ENCODE results near the gene WDR89.
"Not testable (repeated sequence)": the region's sequence is repeated elsewhere in the genome, so short reads cannot be mapped to it uniquely, and the experiment has no call there.

Gene WDR89

DNA sequence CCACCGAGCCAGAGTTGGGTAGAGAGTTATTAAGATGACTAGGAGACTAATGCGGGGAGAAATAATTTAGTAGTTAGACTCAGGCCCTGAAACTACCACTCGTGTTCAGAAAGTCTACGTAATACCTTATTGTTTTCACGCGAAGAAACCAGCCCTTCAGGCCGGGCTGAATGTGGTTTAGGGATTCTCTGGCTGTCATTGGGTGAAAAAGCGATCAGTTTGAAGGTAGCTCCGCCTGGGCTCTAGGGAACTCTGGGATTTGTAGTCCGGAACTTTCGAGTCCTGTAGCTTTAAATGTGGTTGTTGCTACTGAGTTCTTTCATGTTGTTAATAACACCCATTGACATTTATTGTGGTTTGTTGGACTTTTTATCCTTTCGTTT is 549 bp upstream of the WDR89 start:
- DNase-seq (ENCODE audit: extremely low read depth, insufficient read length) = no peak
- Histone ChIP-seq H3K36me3 (ENCODE audit: control insufficient read depth, insufficient read depth, low read length) (no peaks in the 10 kb centered on the region), H3K27me3 (replicated peaks; ENCODE audit: control insufficient read depth, insufficient read depth, low read length) (no peaks in the 10 kb centered on the region), H3K4me3 (replicated peaks; ENCODE audit: low read depth, low read length) (peak overlapping the region; percentile 88)
- TF ChIP-seq, protein P1, sequence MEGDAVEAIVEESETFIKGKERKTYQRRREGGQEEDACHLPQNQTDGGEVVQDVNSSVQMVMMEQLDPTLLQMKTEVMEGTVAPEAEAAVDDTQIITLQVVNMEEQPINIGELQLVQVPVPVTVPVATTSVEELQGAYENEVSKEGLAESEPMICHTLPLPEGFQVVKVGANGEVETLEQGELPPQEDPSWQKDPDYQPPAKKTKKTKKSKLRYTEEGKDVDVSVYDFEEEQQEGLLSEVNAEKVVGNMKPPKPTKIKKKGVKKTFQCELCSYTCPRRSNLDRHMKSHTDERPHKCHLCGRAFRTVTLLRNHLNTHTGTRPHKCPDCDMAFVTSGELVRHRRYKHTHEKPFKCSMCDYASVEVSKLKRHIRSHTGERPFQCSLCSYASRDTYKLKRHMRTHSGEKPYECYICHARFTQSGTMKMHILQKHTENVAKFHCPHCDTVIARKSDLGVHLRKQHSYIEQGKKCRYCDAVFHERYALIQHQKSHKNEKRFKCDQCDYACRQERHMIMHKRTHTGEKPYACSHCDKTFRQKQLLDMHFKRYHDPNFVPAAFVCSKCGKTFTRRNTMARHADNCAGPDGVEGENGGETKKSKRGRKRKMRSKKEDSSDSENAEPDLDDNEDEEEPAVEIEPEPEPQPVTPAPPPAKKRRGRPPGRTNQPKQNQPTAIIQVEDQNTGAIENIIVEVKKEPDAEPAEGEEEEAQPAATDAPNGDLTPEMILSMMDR (IDR thresholded peaks at IDR 0.05; ENCODE audit: insufficient read depth, low read length, poor library complexity, severe bottlenecking) = no peak

DNA sequence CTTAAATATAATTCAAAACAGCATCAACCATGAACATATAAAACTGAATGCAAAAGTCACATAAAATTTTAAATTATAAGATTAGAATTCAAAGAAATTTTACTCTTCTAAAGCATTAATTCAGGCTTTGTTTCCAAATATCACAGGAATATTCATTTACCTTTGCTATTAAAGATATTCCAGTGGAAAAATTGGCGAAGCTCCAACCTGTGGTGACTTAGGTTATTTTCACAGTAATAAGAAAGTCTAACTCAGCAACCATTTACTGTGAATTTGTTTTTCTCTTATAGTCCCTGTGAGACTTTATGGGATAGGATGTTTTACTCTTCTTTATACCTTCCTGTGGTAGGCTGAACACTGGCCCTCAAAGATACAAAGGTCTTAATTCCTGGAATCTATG is 3.2 kb downstream of the WDR89 start:
- H3K27me3 ChIP-seq (replicated peaks; ENCODE audit: control insufficient read depth, insufficient read depth, low read length) = no peaks in the 10 kb centered on the region
- TF ChIP-seq, protein P1 (IDR thresholded peaks at IDR 0.05; ENCODE audit: insufficient read depth, low read length, poor library complexity, severe bottlenecking) = no peak
- no peak overlapping the region for H3K4me3 ChIP-seq (replicated peaks; ENCODE audit: low read depth, low read length)
- no peaks in the 10 kb centered on the region for H3K36me3 ChIP-seq (ENCODE audit: control insufficient read depth, insufficient read depth, low read length)
- no peak for DNase-seq (ENCODE audit: extremely low read depth, insufficient read length)

DNA sequence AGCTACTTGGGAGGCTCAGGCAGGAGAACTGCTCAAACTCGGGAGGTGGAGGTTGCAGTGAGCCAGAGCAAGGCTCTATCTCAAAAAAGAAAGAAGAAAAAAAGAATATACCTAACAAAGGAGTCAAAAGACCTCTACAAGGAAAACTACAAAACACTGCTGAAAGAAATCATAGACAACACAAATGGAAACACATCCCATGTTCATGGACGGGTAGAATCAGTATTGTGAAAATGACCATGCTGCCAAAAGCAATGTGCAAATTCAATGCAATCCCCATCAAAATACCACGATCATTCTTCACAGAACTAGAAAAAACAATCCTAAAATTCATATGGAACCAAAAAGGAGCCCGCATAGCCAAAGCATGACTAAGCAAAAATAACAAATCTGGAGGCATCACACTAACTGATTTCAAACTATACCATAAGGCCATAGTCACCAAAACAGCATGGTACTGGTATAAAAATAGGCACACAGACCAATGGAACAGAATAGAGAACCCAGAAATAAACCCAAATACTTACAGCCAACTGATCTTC is 5.5 kb downstream of the WDR89 start:
- not testable (repeated sequence) for H3K4me3 ChIP-seq (replicated peaks; ENCODE audit: low read depth, low read length); DNase-seq (ENCODE audit: extremely low read depth, insufficient read length); H3K36me3 ChIP-seq (ENCODE audit: control insufficient read depth, insufficient read depth, low read length); H3K27me3 ChIP-seq (replicated peaks; ENCODE audit: control insufficient read depth, insufficient read depth, low read length)

DNA sequence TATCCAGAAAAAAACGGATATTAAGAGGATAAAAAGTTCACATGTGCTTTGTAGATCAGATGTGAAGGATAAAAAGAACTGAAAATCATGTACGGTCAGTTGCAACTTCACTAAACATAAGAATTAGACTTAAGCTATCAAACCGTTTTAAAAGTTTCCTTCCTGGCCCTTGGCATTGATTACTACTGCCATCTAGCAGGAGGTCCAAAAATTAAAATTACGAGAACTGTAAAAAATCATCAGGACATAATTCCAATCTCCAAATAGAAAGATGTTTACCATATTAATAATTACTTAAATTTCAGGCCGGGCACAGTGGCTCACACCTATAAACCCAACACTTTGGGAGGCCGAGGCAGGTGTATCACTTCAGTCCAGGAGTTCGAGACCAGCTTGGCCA is 7.9 kb downstream of the WDR89 start:
- DNase-seq (ENCODE audit: extremely low read depth, insufficient read length) = no peak
- Histone ChIP-seq H3K36me3 (ENCODE audit: control insufficient read depth, insufficient read depth, low read length) (no peaks in the 10 kb centered on the region), H3K4me3 (replicated peaks; ENCODE audit: low read depth, low read length) (no peak overlapping the region), H3K27me3 (replicated peaks; ENCODE audit: control insufficient read depth, insufficient read depth, low read length) (no peaks in the 10 kb centered on the region)
- TF ChIP-seq, protein P1 (IDR thresholded peaks at IDR 0.05; ENCODE audit: insufficient read depth, low read length, poor library complexity, severe bottlenecking) = peak; percentile 12

DNA sequence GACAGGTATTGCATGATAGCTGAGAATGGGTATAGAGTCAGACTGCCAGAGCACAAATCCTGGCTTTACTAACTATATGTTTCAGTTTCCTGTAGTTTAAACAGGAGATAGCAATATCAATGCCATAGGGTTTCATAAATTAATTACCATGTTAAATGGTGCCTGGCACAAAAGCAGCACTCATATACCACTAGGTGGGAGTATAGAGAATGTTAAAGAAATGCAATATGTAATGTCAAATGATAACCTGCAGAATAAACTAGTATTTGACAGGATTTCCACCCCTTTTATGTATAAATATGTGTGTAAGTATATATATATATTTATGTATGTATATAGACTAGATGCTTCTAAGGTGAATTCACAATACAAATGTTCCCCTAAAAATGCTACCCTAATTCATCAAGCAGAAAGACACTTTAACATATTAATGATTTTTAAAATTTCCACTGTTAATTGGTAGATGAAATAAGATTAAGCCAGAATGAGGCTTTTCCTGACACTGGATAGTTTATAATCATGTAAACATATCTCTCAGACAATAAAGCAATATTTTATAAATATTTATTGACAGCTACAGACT is 8.6 kb downstream of the WDR89 start:
- Histone ChIP-seq H3K4me3 (replicated peaks; ENCODE audit: low read depth, low read length) (no peak overlapping the region), H3K27me3 (replicated peaks; ENCODE audit: control insufficient read depth, insufficient read depth, low read length) (no peaks in the 10 kb centered on the region), H3K36me3 (ENCODE audit: control insufficient read depth, insufficient read depth, low read length) (no peaks in the 10 kb centered on the region)
- TF ChIP-seq, protein P1 (IDR thresholded peaks at IDR 0.05; ENCODE audit: insufficient read depth, low read length, poor library complexity, severe bottlenecking) = peak; percentile 59
- DNase-seq (ENCODE audit: extremely low read depth, insufficient read length) = no peak

DNA sequence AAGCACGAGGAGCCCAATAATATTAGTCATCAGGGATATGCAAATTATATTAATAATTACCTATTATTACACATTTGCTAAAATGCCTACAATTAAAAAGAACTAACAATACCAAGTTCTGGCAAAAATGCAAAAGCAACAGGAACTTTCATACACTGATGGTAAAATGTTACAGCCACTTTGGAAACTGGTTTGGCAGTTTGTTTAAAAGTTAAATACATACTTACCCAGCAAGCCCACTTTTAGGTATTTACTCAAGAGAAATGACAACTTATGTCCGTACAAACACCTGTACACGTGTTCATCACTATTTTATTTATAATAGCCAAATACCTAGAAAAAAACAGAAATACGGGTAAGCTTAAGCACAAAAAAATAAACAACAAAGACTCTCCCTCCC is 17.0 kb downstream of the WDR89 start:
- DNase-seq (ENCODE audit: extremely low read depth, insufficient read length) = no peak
- TF ChIP-seq, protein P1 (IDR thresholded peaks at IDR 0.05; ENCODE audit: insufficient read depth, low read length, poor library complexity, severe bottlenecking) = no peak
- Histone ChIP-seq H3K4me3 (replicated peaks; ENCODE audit: low read depth, low read length) (no peak overlapping the region), H3K27me3 (replicated peaks; ENCODE audit: control insufficient read depth, insufficient read depth, low read length) (no peaks in the 10 kb centered on the region), H3K36me3 (ENCODE audit: control insufficient read depth, insufficient read depth, low read length) (peaks cover 2% of the 10 kb centered on the region; the same call in 1 of the 2 replicates)
